SIG-M5 treated with dmso at 0.1 percent for 504 hours (cell line): Measurements from ENCODE around the gene ANGPTL4.
A peak's percentile ranks its signal among the peaks of the same experiment; 100 is the strongest.

Source experiments
- DNase-seq: peaks from one replicate; lab custom pipeline; 2025; ENCODE audit not compliant: unreplicated experiment; lab: John Stamatoyannopoulos, UW

ANGPTL4 gene

GRCh38 chr19:8387688-8388611 is 24.0 kb downstream of the ANGPTL4 start:
- DNase-seq, result no peak

GRCh38 chr19:8388612-8388958 is 24.6 kb downstream of the ANGPTL4 start:
- no peak for DNase-seq

GRCh38 chr19:8389891-8390616 is 26.1 kb downstream of the ANGPTL4 start, which contains the start of gene RAB11B:
TSS of gene RAB11B (plus strand) at chr19:8390360. CDS start at chr19:8390417, 57 bp downstream.
- DNase-seq, result peak; percentile 99

GRCh38 chr19:8390617-8390981 is 26.6 kb downstream of the ANGPTL4 start:
- DNase-seq, result peak; percentile 79

- DNase-seq, result no peak
These were observed 27.5 kb downstream of the ANGPTL4 start for GRCh38 chr19:8391198-8392016.

- no peak for DNase-seq
These were observed 28.1 kb downstream of the ANGPTL4 start for GRCh38 chr19:8392017-8392591.

GRCh38 chr19:8393192-8393870 is 29.4 kb downstream of the ANGPTL4 start:
- DNase-seq, result no peak

- DNase-seq, result no peak
These were observed 29.9 kb downstream of the ANGPTL4 start for GRCh38 chr19:8393871-8394250.

- no peak for DNase-seq
These were observed 31.7 kb downstream of the ANGPTL4 start for GRCh38 chr19:8395621-8396082.

- DNase-seq, result no peak
These were observed 32.2 kb downstream of the ANGPTL4 start for GRCh38 chr19:8396185-8396562.

- peak; percentile 42 for DNase-seq
These were observed 32.7 kb downstream of the ANGPTL4 start for GRCh38 chr19:8396563-8397203.

GRCh38 chr19:8397271-8397670 is 33.3 kb downstream of the ANGPTL4 start:
- no peak for DNase-seq

- DNase-seq, result no peak
These were observed 33.9 kb downstream of the ANGPTL4 start for GRCh38 chr19:8397746-8398310.

- no peak for DNase-seq
These were observed 34.4 kb downstream of the ANGPTL4 start for GRCh38 chr19:8398311-8398771.

- no peak for DNase-seq
These were observed 35.8 kb downstream of the ANGPTL4 start for GRCh38 chr19:8399681-8400188.

GRCh38 chr19:8401981-8402411 is 38.0 kb downstream of the ANGPTL4 start:
- no peak for DNase-seq

GRCh38 chr19:8403098-8403819 is 39.3 kb downstream of the ANGPTL4 start:
- no peak for DNase-seq

- no peak for DNase-seq
These were observed 39.8 kb downstream of the ANGPTL4 start for GRCh38 chr19:8403820-8404109.
